CD8-positive, alpha-beta memory T cell (primary cell): Measurements from ENCODE around the gene CD9. TPM values are rescaled to one million over a fixed set of nuclear protein-coding genes. Genes with fewer than 3 reads are reported as not detected.

Experiments
- CTCF ChIA-PET: fragments of 350-600 bp; sonication (Branson Sonifier 250); formaldehyde crosslinking; loops from one replicate; lab custom pipeline; 2021; ENCODE audit warnings: antibody characterized with exemption; lab: Charles Lee
- POLR2A ChIA-PET: fragments of 350-600 bp; sonication (Branson Sonifier 250); formaldehyde crosslinking; loops from one replicate; lab custom pipeline; 2021; ENCODE audit warnings: antibody characterized with exemption; lab: Charles Lee
- DNase-seq, 5 donors: peaks; one replicate each; pipeline versions ENCODE4 v3.0.0 to v3.0.0-alpha.2; 2020 to 2022; ENCODE audit warnings: mixed read lengths in 1 of 5
- H3K27ac ChIP-seq: one replicate; pipeline ENCODE4 v1.7.0; 2013; ENCODE audit warnings: low read depth, mild to moderate bottlenecking, low read length, moderate library complexity
- H3K27me3 ChIP-seq: 2 replicates; pipeline ENCODE4 v1.7.0; 2013; ENCODE audit warnings: low read length, mild to moderate bottlenecking; ENCODE audit not compliant: insufficient read depth, poor library complexity, severe bottlenecking
- H3K36me3 ChIP-seq: 2 replicates; pipeline ENCODE4 v1.7.0; 2013; ENCODE audit warnings: mild to moderate bottlenecking, low read length, moderate library complexity; ENCODE audit not compliant: insufficient read depth
- H3K4me1 ChIP-seq: 2 replicates; pipeline ENCODE4 v1.7.0; 2013; ENCODE audit warnings: mild to moderate bottlenecking, low read length, moderate library complexity; ENCODE audit not compliant: insufficient read depth
- H3K4me3 ChIP-seq: 2 replicates; pipeline ENCODE4 v1.7.0; 2013; ENCODE audit warnings: mild to moderate bottlenecking, low read length
- H3K9me3 ChIP-seq: 2 replicates; pipeline ENCODE4 v1.7.0; 2013; ENCODE audit warnings: mild to moderate bottlenecking, low read length
- H3K27ac Mint-ChIP-seq, 8 donors: one replicate each; pipeline ENCODE4 v1.8.0; 2020 to 2021; ENCODE audit warnings: mixed read lengths in 8 of 8, mild to moderate bottlenecking in 6 of 8, inconsistent platforms in 3 of 8, moderate library complexity in 3 of 8
- H3K27me3 Mint-ChIP-seq, 2 donors: one replicate each; pipeline ENCODE4 v1.8.0; 2020 to 2021; ENCODE audit warnings: mixed read lengths in 2 of 2, mild to moderate bottlenecking in 1 of 2, moderate library complexity in 1 of 2
- H3K36me3 Mint-ChIP-seq, 3 donors: one replicate each; pipeline ENCODE4 v1.8.0; 2020 to 2021; ENCODE audit warnings: mixed read lengths in 3 of 3, inconsistent platforms in 1 of 3, mild to moderate bottlenecking in 1 of 3
- H3K4me1 Mint-ChIP-seq, 3 donors: one replicate each; pipeline ENCODE4 v1.8.0; 2020 to 2021; ENCODE audit warnings: mixed read lengths in 3 of 3, inconsistent platforms in 1 of 3, mild to moderate bottlenecking in 1 of 3
- H3K4me3 Mint-ChIP-seq, 7 donors: one replicate each; pipeline ENCODE4 v1.8.0; 2020 to 2021; ENCODE audit warnings: mixed read lengths in 7 of 7, mild to moderate bottlenecking in 6 of 7, moderate library complexity in 4 of 7, inconsistent platforms in 2 of 7
- H3K9me3 Mint-ChIP-seq, 5 donors: one replicate each; pipeline ENCODE4 v1.8.0; 2020 to 2022; ENCODE audit warnings: mixed read lengths in 5 of 5, mild to moderate bottlenecking in 3 of 5, moderate library complexity in 2 of 5, inconsistent platforms in 1 of 5
- polyA plus RNA-seq: library from polyadenylated mRNA; unstranded; fragments of 300-500 nt; fragmentation: Illumina TruSeq; gene quantifications from one replicate; pipeline ENCODE4 v1.2.3, GENCODE V29; 2021
- total RNA-seq, 2 experiments: library from RNA; stranded (reverse); gene quantifications; one replicate each; pipeline ENCODE4 v1.2.3, GENCODE V29; 2021

The CD9 gene
- total and polyA plus RNA-seq, 3 experiments from 2014 or later = 6.9 to 16.2 (median 13.5) TPM

DNA sequence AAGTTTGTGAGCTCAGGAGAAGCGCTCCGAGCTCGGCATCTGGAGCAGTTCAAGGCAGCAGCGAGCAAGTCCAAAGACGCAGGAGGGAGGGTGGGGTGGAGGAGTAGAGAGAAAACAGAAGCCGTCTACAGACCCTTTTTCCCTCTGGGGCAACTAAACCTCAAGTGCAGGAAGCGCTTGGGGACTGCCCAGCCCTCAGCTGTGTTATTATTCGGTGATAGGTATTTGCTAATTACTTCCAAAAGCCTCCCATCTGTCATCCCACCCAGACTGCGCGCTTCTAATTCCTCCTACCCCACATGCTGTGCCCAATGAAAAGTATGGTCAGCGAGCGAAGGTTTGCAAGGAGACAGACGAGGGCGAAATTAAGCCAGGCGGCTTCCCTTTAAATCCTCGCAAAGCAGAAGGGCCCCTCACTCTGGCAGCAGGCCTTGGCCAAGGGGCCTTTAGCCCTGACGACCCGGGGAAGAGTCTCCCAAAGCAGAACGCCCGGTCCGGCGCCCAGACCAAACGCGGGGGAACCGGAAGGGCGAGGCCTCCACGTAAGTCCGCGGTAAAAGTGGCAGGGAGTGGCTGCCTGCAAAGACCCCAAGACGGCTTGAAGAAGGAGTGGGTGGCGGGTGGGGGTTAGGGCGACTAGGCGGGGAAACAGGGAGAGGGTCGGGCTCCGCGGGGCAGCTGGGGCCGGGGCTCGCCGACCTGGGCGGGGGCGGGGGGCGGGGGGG, 507 bp upstream of the CD9 start:
- no peak for DNase-seq
- no peaks in the 10 kb centered on the region for H3K9me3 Mint-ChIP-seq
- Histone ChIP-seq H3K9me3 (no peaks in the 10 kb centered on the region), H3K36me3 (no peaks in the 10 kb centered on the region), H3K4me1 (peaks cover 17% of the 10 kb centered on the region), H3K27me3 (peaks cover 25% of the 10 kb centered on the region), H3K27ac (no peak overlapping the region), H3K4me3 (no peak overlapping the region)
- no peaks in the 10 kb centered on the region for H3K36me3 Mint-ChIP-seq
- CTCF ChIA-PET = interaction anchor here (1.3 to 8.2 kb wide), 4 partner anchors 30 to 85 kb away, joined by 4 to 139 read pairs (median 49); no protein-coding TSS in a partner anchor
- POLR2A ChIA-PET = interaction anchor here (1.4 kb wide), 1 partner anchor 31 kb away, joined by 4 read pairs; no protein-coding TSS in a partner anchor
- H3K4me3 Mint-ChIP-seq = peak overlapping the region; percentile 24 to 65 (median 49)
- H3K27ac Mint-ChIP-seq = peak overlapping the region in 2 of 8 donors; percentile 38 to 50
- H3K4me1 Mint-ChIP-seq = peaks cover 0 to 26% (median 4%) of the 10 kb centered on the region in 3 donors
- peaks cover 25 to 53% of the 10 kb centered on the region in 2 donors for H3K27me3 Mint-ChIP-seq

DNA sequence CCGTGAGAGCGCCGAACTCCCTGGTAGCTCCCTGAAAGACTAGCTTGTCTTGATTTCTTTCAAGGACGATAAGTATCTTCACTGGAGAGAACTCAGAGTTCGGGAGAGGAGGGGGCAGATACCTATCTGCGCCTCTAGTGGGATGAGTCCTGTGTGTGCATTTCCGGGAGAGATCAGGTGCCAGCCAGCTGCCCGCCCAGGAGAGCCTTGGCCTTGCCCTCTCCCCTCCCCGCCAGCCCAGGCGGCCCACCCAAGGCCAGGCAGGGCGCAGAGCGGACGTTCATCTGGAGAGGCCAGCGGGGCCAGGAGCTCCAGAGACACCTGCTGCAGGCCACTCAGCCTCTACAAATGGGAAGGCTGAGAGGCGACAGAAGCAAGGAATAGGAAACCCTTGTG, 1.0 kb downstream of the CD9 start:
- peaks cover 27 to 53% of the 10 kb centered on the region in 2 donors for H3K27me3 Mint-ChIP-seq
- Histone ChIP-seq H3K4me3 (peak overlapping the region; percentile 43), H3K36me3 (no peaks in the 10 kb centered on the region), H3K27ac (no peak overlapping the region), H3K27me3 (peaks cover 25% of the 10 kb centered on the region), H3K4me1 (peaks cover 17% of the 10 kb centered on the region), H3K9me3 (no peaks in the 10 kb centered on the region)
- no peaks in the 10 kb centered on the region for H3K9me3 Mint-ChIP-seq
- H3K36me3 Mint-ChIP-seq = no peaks in the 10 kb centered on the region
- DNase-seq = no peak
- H3K27ac Mint-ChIP-seq = peak overlapping the region in 1 of 8 donors; percentile 5
- ChIA-PET CTCF (interaction anchor here (0.9 to 2.5 kb wide), 5 partner anchors 9 to 85 kb away, joined by 3 to 17 read pairs (median 3); no protein-coding TSS in a partner anchor), POLR2A (interaction anchor here (1.4 kb wide), 1 partner anchor 29 kb away, joined by 4 read pairs; no protein-coding TSS in a partner anchor)
- peak overlapping the region in 4 of 7 donors; percentile 8 to 83 (median 52) for H3K4me3 Mint-ChIP-seq
- peaks cover 8 to 33% (median 9%) of the 10 kb centered on the region in 3 donors for H3K4me1 Mint-ChIP-seq

- Histone ChIP-seq H3K4me3 (no peak overlapping the region), H3K4me1 (peaks cover 17% of the 10 kb centered on the region), H3K27ac (no peak overlapping the region), H3K9me3 (no peaks in the 10 kb centered on the region), H3K27me3 (peaks cover 25% of the 10 kb centered on the region), H3K36me3 (no peaks in the 10 kb centered on the region)
- ChIA-PET CTCF (interaction anchor here (1.0 to 2.5 kb wide), 4 partner anchors 9 to 84 kb away, joined by 3 to 17 read pairs (median 4); no protein-coding TSS in a partner anchor), POLR2A (no interaction called here)
- Mint-ChIP-seq H3K27ac (peak overlapping the region in 2 of 8 donors; percentile 5 to 63), H3K9me3 (no peaks in the 10 kb centered on the region), H3K36me3 (no peaks in the 10 kb centered on the region), H3K4me1 (peaks cover 8 to 33% (median 9%) of the 10 kb centered on the region in 3 donors), H3K4me3 (peak overlapping the region in 1 of 7 donors; percentile 80), H3K27me3 (peaks cover 26 to 53% of the 10 kb centered on the region in 2 donors)
- no peak for DNase-seq
These were observed 1.6 kb downstream of the CD9 start for GRCh38 chr12:6201826-6202225.

- H3K27me3 Mint-ChIP-seq = peaks cover 30 to 53% of the 10 kb centered on the region in 2 donors
- Histone ChIP-seq H3K9me3 (no peaks in the 10 kb centered on the region), H3K27ac (no peak overlapping the region), H3K36me3 (no peaks in the 10 kb centered on the region), H3K27me3 (peaks cover 25% of the 10 kb centered on the region), H3K4me3 (no peak overlapping the region), H3K4me1 (peaks cover 17% of the 10 kb centered on the region)
- no peaks in the 10 kb centered on the region for H3K36me3 Mint-ChIP-seq
- no peak overlapping the region for H3K27ac Mint-ChIP-seq
- no peak for DNase-seq
- POLR2A ChIA-PET = no interaction called here
- H3K4me3 Mint-ChIP-seq = peak overlapping the region in 2 of 7 donors; percentile 19 to 80
- no peaks in the 10 kb centered on the region for H3K9me3 Mint-ChIP-seq
- CTCF ChIA-PET = interaction anchor here (1.5 to 2.5 kb wide), 3 partner anchors 9 to 82 kb away, joined by 3 to 17 read pairs (median 5); no protein-coding TSS in a partner anchor
- H3K4me1 Mint-ChIP-seq = peaks cover 8 to 33% (median 9%) of the 10 kb centered on the region in 3 donors
These were observed 2.1 kb downstream of the CD9 start for GRCh38 chr12:6202304-6202703.

- H3K9me3 ChIP-seq = no peaks in the 10 kb centered on the region
- peaks cover 17% of the 10 kb centered on the region for H3K4me1 ChIP-seq
- Mint-ChIP-seq H3K36me3 (no peaks in the 10 kb centered on the region), H3K27me3 (peaks cover 32 to 53% of the 10 kb centered on the region in 2 donors), H3K27ac (no peak overlapping the region), H3K9me3 (no peaks in the 10 kb centered on the region), H3K4me3 (no peak overlapping the region), H3K4me1 (peaks cover 8 to 33% (median 9%) of the 10 kb centered on the region in 3 donors)
- H3K27ac ChIP-seq = no peak overlapping the region
- H3K27me3 ChIP-seq = peaks cover 25% of the 10 kb centered on the region
- no peak overlapping the region for H3K4me3 ChIP-seq
- ChIA-PET POLR2A (interaction anchor here (0.6 kb wide), 1 partner anchor 109 kb away, joined by 3 read pairs; no protein-coding TSS in a partner anchor), CTCF (interaction anchor here (1.5 to 2.5 kb wide), 4 partner anchors 7 to 81 kb away, joined by 3 to 17 read pairs (median 8); no protein-coding TSS in a partner anchor)
- H3K36me3 ChIP-seq = no peaks in the 10 kb centered on the region
- no peak for DNase-seq
These were observed 2.6 kb downstream of the CD9 start for GRCh38 chr12:6202846-6203245.

DNA sequence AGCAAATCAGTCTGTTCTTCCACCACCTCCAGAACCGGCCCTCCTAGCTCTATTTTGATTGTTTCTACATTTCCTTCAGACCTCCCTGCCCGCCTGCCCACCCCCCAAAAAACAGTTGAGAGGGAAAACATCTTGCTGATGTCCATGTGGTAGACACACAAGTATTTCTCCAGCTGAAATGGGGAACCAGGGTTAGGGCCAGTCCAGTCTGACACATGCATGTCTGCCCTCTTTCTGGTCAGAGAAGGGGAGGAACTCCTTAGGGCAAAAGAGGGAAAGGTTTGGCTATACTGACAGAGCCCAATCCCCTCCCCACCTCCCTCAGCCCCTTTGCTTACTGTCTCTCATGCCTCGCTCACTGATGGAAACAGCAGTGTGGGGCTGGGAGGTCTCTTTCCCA, 3.4 kb downstream of the CD9 start:
- Histone ChIP-seq H3K4me3 (no peak overlapping the region), H3K27me3 (peaks cover 25% of the 10 kb centered on the region), H3K4me1 (peaks cover 17% of the 10 kb centered on the region), H3K27ac (no peak overlapping the region), H3K9me3 (no peaks in the 10 kb centered on the region), H3K36me3 (no peaks in the 10 kb centered on the region)
- peaks cover 8 to 33% (median 9%) of the 10 kb centered on the region in 3 donors for H3K4me1 Mint-ChIP-seq
- POLR2A ChIA-PET = interaction anchor here (0.6 kb wide), 1 partner anchor 108 kb away, joined by 3 read pairs; no protein-coding TSS in a partner anchor
- peaks cover 32 to 46% of the 10 kb centered on the region in 2 donors for H3K27me3 Mint-ChIP-seq
- no peaks in the 10 kb centered on the region for H3K36me3 Mint-ChIP-seq
- H3K4me3 Mint-ChIP-seq = no peak overlapping the region
- no peak for DNase-seq
- CTCF ChIA-PET = interaction anchor here (1.5 to 1.8 kb wide), 3 partner anchors 8 to 76 kb away, joined by 3 to 12 read pairs (median 5); no protein-coding TSS in a partner anchor
- no peaks in the 10 kb centered on the region for H3K9me3 Mint-ChIP-seq
- no peak overlapping the region for H3K27ac Mint-ChIP-seq

- no peak overlapping the region for H3K27ac ChIP-seq
- H3K36me3 ChIP-seq = no peaks in the 10 kb centered on the region
- H3K9me3 ChIP-seq = no peaks in the 10 kb centered on the region
- no peak for DNase-seq
- Mint-ChIP-seq H3K9me3 (no peaks in the 10 kb centered on the region), H3K36me3 (no peaks in the 10 kb centered on the region), H3K27ac (no peak overlapping the region), H3K4me3 (no peak overlapping the region), H3K4me1 (peaks cover 8 to 27% (median 8%) of the 10 kb centered on the region in 3 donors), H3K27me3 (peaks cover 27 to 36% of the 10 kb centered on the region in 2 donors)
- H3K4me3 ChIP-seq = no peak overlapping the region
- peaks cover 17% of the 10 kb centered on the region for H3K4me1 ChIP-seq
- ChIA-PET CTCF (interaction anchor here (1.8 kb wide), 1 partner anchor 9 kb away, joined by 12 read pairs; no protein-coding TSS in a partner anchor), POLR2A (no interaction called here)
- peaks cover 25% of the 10 kb centered on the region for H3K27me3 ChIP-seq
These were observed 4.4 kb downstream of the CD9 start for GRCh38 chr12:6204533-6205143.
